ENCODE measurements around the gene SUGP2.

Gene SUGP2

GRCh38 chr19:18945297-18945696, 88.0 kb downstream of the SUGP2 start:
- TF ChIP-seq CTCF (IDR thresholded peaks at IDR 0.05; ENCODE audit: low read depth, low read length): no peak
- DNase-seq (ENCODE audit: low read depth in 2 of 2): no peak

DNA sequence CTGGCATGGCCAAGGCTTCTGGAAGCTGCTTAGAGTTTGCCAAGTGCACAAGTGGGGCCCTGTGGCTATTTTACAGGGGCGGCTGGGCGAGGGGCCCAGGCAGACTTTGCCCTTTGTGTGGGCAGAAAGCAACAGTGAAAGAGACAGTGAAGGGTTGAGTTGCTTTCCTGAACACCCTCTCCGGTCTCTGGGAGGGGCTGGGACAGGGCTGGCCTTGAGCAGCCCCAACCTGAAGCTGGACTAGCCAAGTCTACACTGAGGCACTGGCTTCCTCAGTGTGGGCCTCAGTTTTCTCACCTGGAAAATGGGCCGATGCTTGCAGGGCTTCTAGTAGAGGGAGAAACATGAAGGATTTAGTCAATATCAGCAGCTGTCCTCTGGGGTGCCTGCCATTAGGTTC, 89.9 kb downstream of the SUGP2 start:
- H3K4me3 ChIP-seq (replicated peaks in 1 of 2; ENCODE audit: low read depth in 2 of 2, low read length in 2 of 2): no peak overlapping the region
- TF ChIP-seq CTCF (IDR thresholded peaks at IDR 0.05; ENCODE audit: low read depth, low read length): no peak
- DNase-seq (ENCODE audit: low read depth in 2 of 2): no peak

More at GRCh38 chr19:18945297-18945696, 88.0 kb downstream of the SUGP2 start:
- H3K4me3 ChIP-seq (replicated peaks in 1 of 2; ENCODE audit: low read depth in 2 of 2, low read length in 2 of 2): no peak overlapping the region

DNA sequence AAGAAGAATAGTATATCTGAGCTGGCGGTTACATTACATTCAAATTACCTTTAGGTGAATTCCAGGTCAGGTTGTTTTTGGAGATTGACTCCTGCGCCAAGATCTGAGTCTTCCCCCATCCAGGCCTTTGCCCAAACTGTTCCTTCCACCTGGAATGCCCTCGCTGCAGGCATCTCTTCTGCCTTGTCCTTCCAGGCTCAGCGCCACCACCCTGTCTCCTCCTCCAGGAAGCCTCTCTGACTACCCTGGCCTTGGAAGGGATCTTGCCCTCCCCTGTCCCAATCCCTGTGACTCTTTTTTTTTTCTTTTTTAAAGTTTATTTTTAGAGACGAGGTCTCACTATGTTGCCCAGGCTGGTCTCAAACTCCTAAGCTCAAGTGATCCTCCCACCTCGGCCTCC, 90.6 kb downstream of the SUGP2 start:
- DNase-seq (ENCODE audit: low read depth in 2 of 2): no peak
- no peak for TF ChIP-seq CTCF (IDR thresholded peaks at IDR 0.05; ENCODE audit: low read depth, low read length)

DNA sequence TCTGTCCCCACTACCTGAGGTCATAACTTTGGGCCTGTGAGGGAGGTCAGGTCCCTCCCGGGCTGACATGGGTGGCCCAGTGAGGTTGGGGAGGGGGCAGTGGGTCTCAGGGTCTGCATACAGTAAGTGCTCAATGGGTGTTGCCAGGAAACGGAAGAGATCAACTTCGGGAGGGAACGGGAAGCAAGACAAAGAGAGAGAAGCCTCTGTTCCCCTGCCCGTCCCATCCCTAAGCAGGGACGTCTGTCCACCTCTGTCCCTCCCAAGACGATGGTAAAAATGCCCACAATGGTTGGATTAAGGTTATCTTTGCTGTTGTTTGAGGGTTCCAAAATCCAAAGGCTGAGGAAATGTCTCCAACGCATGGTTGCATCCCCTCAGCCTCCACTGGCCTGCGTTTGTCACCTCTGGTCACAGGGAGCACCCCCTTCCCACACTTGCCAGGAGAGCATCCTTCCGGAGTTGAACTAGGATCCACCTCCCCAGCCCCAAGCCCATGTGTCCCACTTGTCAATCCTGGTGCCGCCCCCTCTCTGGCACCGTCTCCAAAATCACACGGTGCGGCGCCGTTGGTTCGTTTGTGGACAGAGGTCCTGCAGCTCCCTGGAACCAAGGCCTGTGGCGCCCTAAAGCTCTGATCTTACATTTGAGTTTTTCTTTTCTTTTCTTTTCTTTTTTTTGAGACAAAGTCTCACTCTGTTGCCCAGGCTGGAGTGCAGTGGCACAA, 91.5 kb downstream of the SUGP2 start:
- peak overlapping the region; percentile 24 to 32 for H3K4me3 ChIP-seq (replicated peaks in 1 of 2; ENCODE audit: low read depth in 2 of 2, low read length in 2 of 2)
- TF ChIP-seq CTCF (IDR thresholded peaks at IDR 0.05; ENCODE audit: low read depth, low read length): no peak
- DNase-seq (ENCODE audit: low read depth in 2 of 2): no peak

More for the DNA sequence above, 90.6 kb downstream of the SUGP2 start:
- no peak overlapping the region for H3K4me3 ChIP-seq (replicated peaks in 1 of 2; ENCODE audit: low read depth in 2 of 2, low read length in 2 of 2)

Data from cardiac fibroblast (primary cell).